Activated CD4-positive, alpha-beta T cell treated with anti-CD3 and anti-CD28 coated beads, Interleukin-2, Interleukin-6, amounts not matched to agents 100 ng/mL and 50 ng/mL, durations not matched to agents 16 hours and 8 hours (primary cell): ENCODE results near the gene PIGR.
A peak's percentile ranks its signal among the peaks of the same experiment; 100 is the strongest.

ENCODE experiments used
- DNase-seq: peaks from one replicate; pipeline ENCODE4 v3.0.0-alpha.2; 2020

Gene PIGR

DNA sequence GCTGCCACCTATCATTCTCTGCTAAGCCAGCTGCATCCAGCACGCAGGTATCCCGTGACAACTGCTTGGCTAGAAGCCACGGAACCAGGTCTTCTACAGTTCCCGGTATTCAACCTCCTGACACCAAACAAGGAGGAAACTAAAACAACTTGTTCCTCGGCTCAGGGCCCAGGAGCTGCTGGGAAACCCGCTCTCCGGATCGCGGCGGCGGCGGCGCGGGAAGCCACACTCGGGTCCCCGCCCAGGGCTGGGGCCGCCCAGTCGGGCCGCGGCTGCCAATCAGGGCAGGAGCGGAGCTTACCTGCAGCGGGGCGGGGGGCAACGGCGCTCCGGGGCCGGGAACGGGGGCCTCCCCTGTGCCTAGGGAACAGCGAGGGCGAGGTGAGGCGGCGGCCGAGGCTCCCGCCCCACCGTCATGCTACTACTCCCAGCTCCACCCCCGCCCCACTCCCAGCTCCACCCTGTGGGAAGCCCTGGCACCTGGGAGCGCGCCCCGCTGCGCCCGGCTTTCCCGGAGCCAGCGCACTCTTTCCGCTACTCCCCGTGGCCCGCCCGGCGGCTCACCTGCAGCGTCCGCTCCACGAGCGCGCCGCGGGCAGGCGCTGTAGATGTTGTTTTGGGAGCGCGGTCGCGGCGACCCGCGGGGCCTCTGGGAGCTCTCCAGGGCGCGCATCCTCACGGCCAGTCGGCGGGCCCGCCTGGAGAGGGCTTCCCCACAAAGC lies 36.9 kb downstream of the PIGR start:
- peak; percentile 33 for DNase-seq

DNA sequence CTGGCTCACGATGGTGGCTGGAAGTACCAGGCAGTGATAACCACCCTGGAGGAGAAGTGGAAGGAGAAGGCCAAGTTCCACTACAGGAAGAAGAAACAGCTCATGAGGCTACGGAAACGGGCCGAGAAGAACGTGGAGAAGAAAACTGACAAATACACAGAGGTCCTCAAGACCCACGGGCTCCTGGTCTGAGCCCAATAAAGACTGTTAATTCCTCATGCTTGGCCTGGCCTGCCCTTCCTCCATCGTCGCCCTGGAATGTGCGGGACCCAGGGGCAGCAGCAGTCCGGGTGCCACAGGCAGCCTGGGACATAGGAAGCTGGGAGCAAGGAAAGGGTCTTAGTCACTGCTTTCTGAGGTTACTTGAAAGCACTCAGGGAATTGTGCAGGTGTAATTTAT lies 38.2 kb downstream of the PIGR start:
- no peak for DNase-seq

DNA sequence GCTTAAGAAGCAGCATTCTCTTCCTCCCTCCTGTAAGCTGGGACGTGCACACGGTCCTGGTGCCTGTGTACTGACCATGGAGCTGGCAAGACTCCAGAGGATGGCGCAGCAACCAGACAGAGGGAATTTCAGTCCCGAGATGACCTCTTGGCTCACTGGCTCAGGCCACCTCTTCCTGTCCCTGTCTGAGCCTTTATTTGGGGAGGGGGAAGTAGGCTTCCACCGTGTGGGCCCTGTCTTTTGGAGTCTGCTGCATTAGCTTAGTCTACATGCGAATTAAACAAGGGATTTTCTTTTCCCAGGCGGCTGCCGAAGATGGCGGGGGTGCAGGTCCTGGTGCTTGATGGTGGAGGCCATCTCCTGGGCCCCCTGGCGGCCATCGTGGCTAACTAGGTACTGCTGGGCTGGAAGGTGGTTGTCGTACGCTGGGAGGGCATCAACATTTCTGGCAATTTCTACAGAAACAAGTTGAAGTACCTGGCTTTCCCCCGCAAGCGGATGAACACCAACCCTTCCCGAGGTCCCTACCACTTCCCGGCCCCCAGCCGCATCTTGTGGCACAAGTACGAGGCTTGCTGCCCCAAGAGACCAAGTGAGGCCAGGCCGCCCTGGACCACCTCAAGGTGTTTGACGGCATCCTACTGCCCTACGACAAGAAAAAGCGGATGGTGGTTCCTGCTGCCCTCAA lies 38.8 kb downstream of the PIGR start:
- DNase-seq: no peak

DNA sequence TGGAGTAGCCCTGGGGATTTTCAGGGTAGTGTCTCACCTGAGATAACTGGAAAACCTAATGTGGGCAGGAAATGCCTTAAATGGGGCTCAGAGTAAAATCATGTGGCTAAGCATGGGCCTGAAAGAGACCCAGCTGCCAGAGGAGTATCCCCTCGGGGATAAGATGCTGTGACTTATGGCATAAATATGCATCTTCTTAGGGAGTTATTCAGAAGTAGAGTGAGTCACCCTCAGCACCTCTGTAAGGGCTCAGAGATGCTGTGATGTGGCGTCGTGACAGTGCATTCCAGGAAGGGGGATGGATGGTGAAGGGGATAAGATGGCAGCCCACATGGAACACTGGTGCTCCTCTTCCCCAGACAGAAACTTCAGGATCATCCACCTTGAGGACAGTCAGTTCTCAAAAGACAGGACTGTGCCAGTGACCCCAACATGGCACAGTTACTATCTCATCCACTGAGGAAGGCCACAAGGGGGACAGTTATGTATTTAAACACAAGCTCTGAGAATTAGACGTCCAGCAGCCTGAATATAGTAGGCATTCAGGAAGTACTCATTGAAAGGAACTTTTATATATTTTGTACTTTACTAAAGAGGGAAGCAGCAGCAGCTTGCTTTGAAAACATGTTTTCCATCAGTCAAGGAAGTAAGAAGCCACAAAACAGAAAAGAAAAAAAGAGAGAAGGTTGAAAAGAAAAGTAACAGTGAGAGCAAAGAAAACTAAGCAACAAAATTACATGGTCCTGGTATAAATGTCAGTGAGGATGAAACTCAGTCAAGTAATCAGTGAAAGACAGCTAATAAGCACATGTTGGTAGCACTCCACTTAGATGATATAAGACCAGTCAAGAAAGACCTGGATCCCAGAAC lies 40.7 kb downstream of the PIGR start:
- DNase-seq: peak; percentile 18

DNA sequence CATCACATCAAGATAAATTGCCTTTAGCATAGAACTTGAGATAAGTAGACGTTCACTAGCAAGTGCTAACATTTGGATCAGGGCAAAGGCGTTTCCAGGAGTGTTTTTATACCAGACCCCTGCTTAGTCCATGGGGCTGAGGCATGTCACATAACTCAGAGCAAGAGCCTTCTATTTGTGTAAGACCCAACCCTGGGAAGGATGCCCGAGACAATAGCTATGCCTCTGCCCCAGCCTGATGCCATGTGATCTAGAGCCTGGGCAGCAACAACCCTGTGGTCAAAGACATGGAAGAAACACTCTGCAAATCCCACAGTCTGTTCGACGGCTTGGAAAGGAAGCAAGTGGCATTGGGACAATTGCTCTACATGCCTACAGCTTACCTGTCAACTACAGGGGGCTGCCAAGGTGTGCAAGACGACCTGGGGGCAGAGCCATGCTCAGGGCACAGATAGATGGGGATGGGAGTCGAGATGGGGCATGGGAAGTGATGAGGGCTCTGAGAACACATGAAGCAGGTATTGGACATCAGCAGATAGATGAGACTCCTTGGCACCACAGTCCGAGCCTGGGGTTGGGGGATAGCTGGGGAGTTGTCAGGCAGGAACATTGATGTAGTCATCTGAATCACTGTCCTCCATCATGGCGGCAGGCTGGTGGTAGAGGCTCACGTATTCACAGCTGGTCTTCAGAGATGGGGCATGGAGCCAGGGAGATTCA lies 41.7 kb downstream of the PIGR start:
- no peak for DNase-seq

DNA sequence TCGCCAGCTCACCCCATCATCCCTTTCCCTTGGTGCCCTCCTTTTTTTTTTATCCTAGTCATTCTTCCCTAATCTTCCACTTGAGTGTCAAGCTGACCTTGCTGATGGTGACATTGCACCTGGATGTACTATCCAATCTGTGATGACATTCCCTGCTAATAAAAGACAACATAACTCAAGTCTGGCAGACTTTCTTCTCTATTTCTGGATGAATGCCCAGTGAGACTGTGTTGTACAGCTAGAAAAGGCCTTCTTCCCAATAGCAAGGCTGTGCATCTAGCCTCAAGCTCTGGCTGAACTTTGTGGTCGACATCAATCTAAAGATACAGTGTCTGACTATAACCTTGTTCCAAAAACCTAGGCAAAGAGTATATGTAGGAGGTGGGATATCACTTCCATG lies 42.6 kb downstream of the PIGR start:
- no peak for DNase-seq

DNA sequence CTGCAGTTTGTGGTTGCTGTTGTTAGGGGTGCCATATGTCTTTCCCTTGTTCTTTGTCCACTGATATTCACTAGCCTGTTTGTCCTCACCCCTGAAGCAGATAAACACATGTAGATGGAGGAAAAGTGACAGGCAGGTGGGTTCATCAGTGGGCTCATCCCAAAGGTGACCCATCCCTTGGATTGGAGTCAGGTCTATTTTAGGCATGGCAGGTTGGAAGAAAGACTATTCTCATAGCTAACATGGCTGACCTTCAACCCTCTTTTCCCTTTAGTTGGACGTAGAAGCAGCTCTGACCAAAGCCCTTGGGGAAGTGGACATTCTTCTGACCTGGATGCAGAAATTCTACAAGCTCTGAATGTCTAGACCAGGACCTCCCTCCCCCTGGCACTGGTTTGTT lies 43.6 kb downstream of the PIGR start:
- DNase-seq: no peak

DNA sequence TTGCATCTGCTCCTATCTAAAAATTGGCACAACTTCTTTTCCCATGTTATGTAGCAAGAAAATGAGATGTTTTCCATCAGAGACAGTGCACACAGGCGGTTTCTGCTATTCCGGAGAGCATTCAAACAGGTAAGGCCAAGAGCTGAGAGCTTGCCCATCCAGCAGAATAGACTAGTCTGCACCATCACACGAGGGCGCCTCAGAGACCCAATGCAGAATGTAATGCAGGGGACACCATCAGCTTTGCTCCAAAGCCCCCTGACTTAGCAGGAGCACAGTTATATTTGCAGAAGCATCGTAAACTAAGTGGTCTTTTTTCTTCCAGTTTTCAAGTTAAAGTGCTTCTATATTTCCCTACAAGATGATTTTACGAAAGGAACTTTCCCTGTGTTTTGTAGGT lies 44.3 kb downstream of the PIGR start:
- DNase-seq: no peak

DNA sequence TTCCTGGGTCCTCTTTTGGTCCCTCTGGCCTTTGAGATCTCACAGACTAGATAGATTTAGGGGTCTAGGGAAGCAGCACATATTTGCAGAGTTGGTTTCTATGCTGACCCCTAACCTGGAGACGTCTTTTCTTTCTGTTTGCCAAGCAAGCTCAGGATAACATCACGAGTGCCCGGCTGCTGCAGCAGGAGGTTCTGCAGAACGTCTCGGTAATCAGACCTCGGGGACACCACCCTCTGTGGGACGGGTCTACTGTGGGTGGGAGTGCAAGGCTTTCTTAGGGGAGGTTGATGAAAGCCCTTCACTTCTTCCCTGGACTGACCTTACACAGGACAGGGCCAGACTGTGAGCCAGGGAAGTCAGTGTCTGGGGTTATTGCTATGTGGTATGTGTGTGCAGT lies 46.1 kb downstream of the PIGR start:
- no peak for DNase-seq

DNA sequence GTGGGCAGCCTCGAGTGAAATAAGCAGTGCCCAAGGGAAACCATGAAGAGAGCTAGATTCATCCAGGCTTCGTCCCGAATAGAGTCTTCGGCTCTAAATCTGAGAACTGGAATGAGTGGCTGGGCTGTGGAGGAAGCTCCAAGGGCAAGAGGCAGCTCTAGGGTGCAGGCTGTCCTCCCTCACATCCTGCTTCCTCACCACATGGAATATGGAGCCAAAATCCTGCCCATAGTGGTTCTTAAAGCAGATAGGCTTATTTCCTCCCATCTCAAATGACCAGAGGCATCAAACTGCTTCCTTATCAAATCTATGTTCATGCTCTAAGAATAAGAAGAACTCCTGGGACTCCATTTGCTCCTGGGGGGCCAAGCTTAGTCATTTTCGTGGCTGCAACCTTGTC lies 46.5 kb downstream of the PIGR start:
- DNase-seq: no peak

DNA sequence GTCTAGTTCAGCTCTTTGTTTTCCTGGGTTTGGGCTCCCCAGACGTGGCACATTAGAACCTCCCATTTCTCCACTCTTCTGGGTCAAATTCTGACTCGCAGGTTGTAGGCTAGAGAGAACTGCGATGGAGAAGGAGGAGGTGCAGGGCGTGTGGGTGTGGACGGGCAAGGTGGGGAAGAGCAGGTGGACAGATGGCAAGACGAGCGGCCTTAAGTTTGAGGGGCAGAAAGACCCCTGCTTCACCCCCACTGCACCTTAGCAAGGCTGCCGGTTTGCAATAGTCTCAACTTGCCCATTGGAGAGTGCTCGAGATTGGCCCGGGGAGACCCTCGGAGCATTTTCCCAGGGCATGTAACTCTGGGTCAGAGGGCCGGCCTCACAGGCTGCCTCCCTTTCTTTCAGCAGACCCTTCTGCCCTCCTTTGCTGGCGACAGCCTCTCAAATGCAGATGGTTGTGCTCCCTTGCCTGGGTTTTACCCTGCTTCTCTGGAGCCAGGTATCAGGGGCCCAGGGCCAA lies 47.3 kb downstream of the PIGR start:
- no peak for DNase-seq

DNA sequence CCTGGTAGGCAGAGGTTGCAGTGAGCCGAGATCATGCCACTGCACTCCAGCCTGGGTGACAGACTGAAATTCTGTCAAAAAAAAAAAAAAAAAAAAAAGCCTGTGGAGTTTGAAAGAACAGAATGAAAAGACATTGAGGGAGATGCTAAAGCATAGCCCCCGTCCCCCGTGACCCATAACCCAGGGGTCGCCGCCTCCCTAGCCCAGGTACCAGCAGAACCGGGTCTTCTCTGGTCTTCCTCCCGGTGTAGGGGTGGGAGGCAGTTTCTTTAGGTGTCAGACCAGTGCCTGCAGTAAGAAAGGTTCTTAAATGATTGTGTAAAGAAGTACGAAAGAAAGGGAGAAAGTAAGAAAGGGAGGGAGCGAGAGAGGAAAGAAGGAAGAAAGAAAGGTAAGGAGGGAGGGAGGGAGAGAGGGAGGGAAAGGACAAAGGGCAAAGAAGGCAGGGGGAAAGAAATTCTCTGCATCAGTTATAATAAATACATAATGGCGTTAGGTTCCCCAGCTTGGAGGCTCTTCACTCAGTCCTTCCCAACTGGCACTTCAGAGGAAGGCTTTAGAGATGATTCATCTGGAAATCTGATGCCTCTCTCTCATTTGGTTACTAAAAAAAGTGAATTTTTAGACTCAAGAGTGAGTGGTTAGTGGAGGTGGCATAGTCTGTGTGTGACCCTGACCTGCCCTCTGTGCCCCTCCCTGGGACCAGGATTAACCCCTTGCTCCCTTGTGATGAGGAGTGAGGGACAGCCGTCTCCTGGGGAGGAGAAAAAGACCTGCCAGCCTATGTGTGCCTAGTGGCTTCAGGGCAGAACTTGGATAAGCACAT lies 48.0 kb downstream of the PIGR start:
- DNase-seq: no peak

DNA sequence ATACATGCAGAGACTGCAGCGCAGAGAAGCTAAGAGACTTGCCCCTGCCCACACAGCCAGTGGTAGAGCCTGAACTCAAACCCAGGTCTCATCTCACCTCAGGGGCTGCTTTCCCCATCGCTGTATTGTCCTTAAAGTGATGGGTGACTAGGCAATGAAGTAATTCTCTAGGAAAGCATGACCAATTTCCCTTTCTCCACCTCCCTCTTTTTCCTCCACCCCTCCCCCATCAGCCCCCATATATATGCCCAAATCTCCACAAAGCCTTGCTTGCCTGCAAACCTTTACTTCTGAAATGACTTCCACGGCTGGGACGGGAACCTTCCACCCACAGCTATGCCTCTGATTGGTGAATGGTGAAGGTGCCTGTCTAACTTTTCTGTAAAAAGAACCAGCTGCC lies 49.1 kb downstream of the PIGR start, which contains the start of gene IL24:
IL24 (plus strand) TSS at position 269 of the 400 bp plus-strand sequence. CDS start 390 bp downstream, outside the sequence.
- peak; percentile 47 for DNase-seq

DNA sequence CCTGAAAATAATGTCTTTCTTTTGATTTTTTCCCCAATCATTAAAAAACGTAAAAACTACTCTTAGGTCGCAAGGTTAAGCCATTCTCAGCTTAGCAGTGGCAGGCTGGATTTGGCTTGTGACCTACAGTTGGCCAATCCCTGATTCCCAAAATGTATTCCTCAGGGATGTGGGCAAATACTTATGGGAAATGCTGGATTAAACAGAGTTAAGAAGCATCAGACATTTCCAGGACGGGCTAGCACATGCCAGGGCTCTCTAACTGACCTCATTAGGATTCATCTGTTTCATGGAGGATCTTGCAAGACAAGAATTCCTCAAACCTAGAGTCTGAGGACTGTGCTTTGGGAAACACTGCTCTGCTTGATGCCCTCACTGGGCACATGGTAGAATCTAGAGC lies 50.0 kb downstream of the PIGR start:
- no peak for DNase-seq

DNA sequence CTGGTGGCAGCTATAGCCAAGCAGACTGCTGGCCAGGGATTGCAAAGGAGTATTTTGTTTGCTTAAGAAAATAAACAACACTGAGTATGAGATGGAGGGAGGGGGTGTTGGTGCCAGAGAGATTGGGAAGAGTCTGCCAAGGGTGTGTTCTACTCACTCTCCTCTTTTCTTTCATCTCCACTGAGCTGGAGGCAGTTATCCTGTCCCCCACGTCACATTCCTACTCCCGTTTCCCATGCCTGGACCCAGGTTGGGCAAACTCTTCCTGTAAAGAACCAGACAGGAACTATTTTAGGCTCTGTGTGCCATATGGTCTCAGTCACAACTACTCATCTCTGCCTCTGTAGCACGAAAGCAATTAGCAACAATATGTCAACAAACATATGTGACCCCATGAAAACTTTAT lies 50.4 kb downstream of the PIGR start:
- DNase-seq: no peak

DNA sequence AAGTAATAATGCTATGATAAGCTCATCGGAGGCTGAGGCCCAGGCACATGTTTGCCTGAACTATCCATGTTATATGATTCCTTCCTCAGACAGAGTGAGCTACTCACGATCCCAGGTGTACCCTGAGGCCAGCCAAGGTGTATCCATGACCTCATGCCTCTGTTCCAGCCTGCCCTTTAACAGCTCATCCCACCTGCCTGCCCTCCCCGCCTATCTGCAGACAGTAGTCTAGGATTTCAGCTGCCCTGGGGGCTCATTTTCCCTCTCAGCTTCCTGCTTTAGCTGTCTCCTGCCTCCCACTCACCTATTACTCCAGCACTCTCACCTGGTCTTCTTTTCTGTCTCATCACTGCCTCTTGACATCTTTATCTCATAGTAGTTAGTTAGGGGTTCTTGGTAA lies 50.9 kb downstream of the PIGR start:
- no peak for DNase-seq

DNA sequence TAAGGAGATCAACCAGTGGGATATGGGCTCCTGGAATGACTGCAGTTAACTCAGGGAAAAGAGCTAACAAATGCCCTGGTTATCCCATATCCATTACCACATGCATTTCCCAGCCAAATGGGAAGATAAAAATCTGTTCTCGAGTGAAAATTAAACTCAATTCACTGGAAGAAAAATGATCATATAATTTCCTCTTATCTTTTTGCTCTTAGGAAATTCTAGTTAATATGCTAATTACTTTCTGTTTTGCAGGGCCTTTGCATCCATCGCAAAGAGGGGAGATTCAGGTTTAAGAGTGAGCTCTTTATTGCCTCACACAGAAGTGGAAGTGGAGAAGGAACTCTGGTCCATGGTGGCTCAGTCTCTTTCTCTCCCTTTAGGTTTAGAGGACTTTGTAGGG lies 52.9 kb downstream of the PIGR start:
- no peak for DNase-seq

DNA sequence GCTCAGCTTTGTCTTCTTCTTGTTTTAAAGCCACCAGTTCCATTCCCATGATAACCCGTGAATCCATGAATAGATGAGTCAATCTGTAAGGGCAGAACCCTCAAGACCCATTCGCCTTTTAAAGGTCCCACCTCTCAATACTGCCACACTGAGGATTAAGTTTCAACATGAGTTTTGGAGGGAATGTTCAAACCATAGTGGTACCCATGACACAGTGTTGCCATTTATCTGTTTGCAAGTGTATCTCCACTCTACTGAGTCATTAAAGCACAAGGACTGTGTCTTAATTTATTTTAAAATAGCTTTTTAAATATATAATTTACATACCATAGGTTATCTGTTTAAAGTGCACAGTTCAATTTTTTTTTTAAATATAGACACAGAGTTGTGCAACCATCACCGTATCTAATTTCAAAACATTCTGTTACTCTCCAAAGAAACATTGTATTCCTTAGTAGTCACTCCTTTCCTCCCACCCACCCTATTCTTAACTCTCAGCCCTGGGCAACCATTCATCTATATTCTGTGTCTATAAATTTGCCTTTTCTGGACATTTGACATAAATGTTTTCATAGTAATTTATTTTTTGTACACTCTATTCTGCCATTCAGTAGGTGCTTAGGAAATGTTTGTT lies 53.8 kb downstream of the PIGR start:
- DNase-seq: no peak

DNA sequence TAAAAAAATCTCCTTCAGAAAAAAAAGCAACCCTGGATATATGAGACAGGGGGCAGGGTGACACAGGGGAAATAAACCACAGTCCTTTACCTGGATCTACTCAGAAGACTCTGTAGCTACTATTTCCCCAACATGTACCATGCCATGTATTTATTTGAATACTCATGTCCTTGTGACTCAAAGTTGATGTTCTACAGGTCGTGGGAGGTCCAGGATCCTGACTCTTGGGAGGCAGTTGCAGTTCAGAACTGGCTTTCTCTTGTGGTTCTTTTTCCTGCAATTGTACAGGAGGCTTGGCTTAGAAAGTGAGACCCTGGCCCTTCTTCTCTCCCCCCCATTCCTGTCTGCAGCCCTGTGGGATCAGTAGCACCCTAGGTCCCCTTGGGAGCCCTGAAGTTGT lies 54.9 kb downstream of the PIGR start:
- no peak for DNase-seq

DNA sequence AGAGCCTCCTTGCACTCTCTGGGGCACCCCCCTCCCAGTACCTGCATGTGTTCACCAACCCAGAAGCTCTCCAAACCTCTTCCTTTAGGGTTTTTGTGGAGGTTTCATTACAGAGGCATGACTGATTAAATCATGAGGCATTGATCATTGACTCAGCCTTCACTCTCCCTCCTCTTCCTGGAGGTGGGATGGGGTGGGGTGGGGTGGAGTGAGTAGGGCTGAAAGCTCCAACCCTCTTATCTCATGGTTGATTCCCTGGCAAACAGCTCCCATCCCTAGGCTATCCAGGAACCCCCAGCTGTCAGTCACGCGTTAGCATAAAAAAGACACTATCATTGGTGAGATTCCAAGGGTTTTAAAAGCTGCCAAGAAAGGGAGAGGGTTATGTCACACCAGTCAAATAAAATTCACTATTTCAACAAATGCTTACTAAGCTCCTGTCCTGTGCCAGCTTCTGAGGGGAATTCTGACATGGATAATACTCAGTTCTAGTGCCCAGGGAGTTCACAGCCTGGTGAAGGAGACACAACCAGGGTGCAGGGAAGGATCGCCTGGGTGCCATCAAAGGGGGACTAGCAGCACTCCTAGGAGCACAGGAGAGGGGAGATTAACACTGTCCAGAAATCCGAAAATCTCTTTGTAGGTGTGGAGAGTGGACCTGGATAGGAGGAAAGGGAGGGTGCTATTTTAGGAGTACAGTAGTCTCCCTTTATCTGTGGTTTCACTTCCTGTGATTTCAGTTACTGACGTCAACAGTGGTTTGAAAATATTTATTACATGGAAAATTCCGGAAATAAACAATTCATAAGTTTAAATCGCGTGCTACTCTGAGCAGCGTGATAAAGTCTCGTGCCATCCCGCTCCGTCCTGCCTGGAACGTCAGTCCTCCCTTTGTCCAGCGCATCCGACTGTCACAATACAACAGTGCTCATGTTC lies 55.9 kb downstream of the PIGR start:
- no peak for DNase-seq
